H1 (cell line): ENCODE data around the gene FCHSD1. TPM values are rescaled to one million over a fixed set of nuclear protein-coding genes. Genes with fewer than 3 reads are reported as not detected.
A peak's percentile ranks its signal among the peaks of the same experiment; 100 is the strongest.

Source experiments
- CTCF ChIA-PET: fragments of 300-600 bp; sonication (Branson Sonifier 250); formaldehyde crosslinking; loops from one replicate; lab custom pipeline; 2021; ENCODE audit not compliant: partially characterized antibody; lab: Charles Lee
- POLR2A ChIA-PET: fragments of 300-600 bp; sonication (Branson Sonifier 250); formaldehyde crosslinking; loops from one replicate; lab custom pipeline; 2021; ENCODE audit warnings: inconsistent platforms; ENCODE audit not compliant: partially characterized antibody; lab: Charles Lee
- DNase-seq, 2 experiments: peaks; one replicate each; pipeline versions ENCODE4 v3.0.0 to v3.0.0-alpha.2; 2010 to 2022; ENCODE audit warnings: low spot score in 2 of 2, low read depth in 1 of 2, mixed read lengths in 1 of 2
- FAIRE-seq: peaks from 2 replicates; lab custom pipeline; 2011; peaks lifted over from hg19 to GRCh38; lab: Jason Lieb, UNC
- H2AFZ ChIP-seq: 2 replicates; pipeline ENCODE4 v1.8.1; 2012; ENCODE audit warnings: low read length, inconsistent platforms
- H2AK5ac ChIP-seq: 2 replicates; pipeline ENCODE4 v1.6.1; 2013; ENCODE audit warnings: low read depth, low read length
- H2BK120ac ChIP-seq: replicated peaks from 2 replicates; pipeline ENCODE3; 2013; ENCODE audit warnings: low read depth, low read length, inconsistent platforms
- H2BK12ac ChIP-seq: 2 replicates; pipeline ENCODE4 v1.6.1; 2013; ENCODE audit warnings: low read depth, low read length
- H2BK15ac ChIP-seq: 2 replicates; pipeline ENCODE4 v1.6.1; 2013; ENCODE audit warnings: low read length
- H2BK20ac ChIP-seq: 2 replicates; pipeline ENCODE4 v1.6.1; 2013; ENCODE audit warnings: low read length
- H2BK5ac ChIP-seq: 2 replicates; pipeline ENCODE4 v1.6.1; 2013; ENCODE audit warnings: low read depth, low read length
- H3K14ac ChIP-seq: 2 replicates; pipeline ENCODE4 v1.6.1; 2013; ENCODE audit warnings: inconsistent platforms; ENCODE audit not compliant: insufficient read length
- H3K18ac ChIP-seq: 2 replicates; pipeline ENCODE4 v1.6.1; 2013; ENCODE audit warnings: low read length; ENCODE audit errors: extremely low read depth
- H3K23ac ChIP-seq: 2 replicates; pipeline ENCODE4 v1.6.1; 2013; ENCODE audit warnings: inconsistent platforms; ENCODE audit not compliant: insufficient read length
- H3K23me2 ChIP-seq: 2 replicates; pipeline ENCODE4 v1.6.1; 2013; ENCODE audit warnings: low read depth, low read length
- H3K27ac ChIP-seq: 2 replicates; pipeline ENCODE4 v1.6.1; 2011; ENCODE audit warnings: low read depth, low read length, inconsistent platforms
- H3K27me3 ChIP-seq, 4 experiments: replicated peaks in 1 of 4; 1 replicate in 1 of 4; 2 replicates in 3 of 4; pipeline versions ENCODE4 v1.6.1 to v1.8.1; 2011 to 2013; ENCODE audit warnings: low read length in 3 of 4, mild to moderate bottlenecking in 3 of 4, inconsistent platforms in 2 of 4, mixed read lengths in 2 of 4, moderate library complexity in 1 of 4; ENCODE audit not compliant: control insufficient read depth in 3 of 4, insufficient read depth in 3 of 4; ENCODE audit errors: extremely low read depth in 1 of 4
- H3K36me3 ChIP-seq, 4 experiments: 2 replicates each; pipeline versions ENCODE4 v1.6.1 to v1.8.1; 2011 to 2013; ENCODE audit warnings: mild to moderate bottlenecking in 4 of 4, low read length in 3 of 4, moderate library complexity in 2 of 4, control low read depth in 1 of 4, inconsistent platforms in 1 of 4; ENCODE audit not compliant: insufficient read depth in 4 of 4, control insufficient read depth in 2 of 4
- H3K4ac ChIP-seq: replicated peaks from 2 replicates; pipeline ENCODE3; 2013; ENCODE audit warnings: low read length, low read depth, mixed read lengths, inconsistent platforms; ENCODE audit not compliant: insufficient read length
- H3K4me1 ChIP-seq, 4 experiments: replicated peaks in 1 of 4; 1 replicate in 1 of 4; 2 replicates in 3 of 4; pipeline versions ENCODE4 v1.6.1 to v1.8.1; 2011 to 2013; ENCODE audit warnings: low read length in 3 of 4, inconsistent platforms in 2 of 4, mixed read lengths in 1 of 4; ENCODE audit not compliant: insufficient read depth in 4 of 4, control insufficient read depth in 3 of 4
- H3K4me2 ChIP-seq, 2 experiments: 2 replicates each; pipeline versions ENCODE4 v1.6.1 to v1.8.1; 2011 to 2013; ENCODE audit warnings: low read depth in 2 of 2, low read length in 2 of 2, control low read depth in 1 of 2, inconsistent platforms in 1 of 2, mild to moderate bottlenecking in 1 of 2; ENCODE audit not compliant: insufficient read depth in 1 of 2
- H3K4me3 ChIP-seq, 4 experiments: fragments of 200-600, 300-600 bp in 1 of 4; sonication (generic), shearing (Covaris generic), sonication (Bioruptor Twin) in 1 of 4; 2 replicates each; pipeline versions ENCODE4 v1.5.1 to v1.8.1; 2011 to 2016; ENCODE audit warnings: low read length in 4 of 4, low read depth in 3 of 4, control low read depth in 2 of 4, inconsistent platforms in 2 of 4, mild to moderate bottlenecking in 2 of 4, mixed read lengths in 1 of 4, moderate library complexity in 1 of 4; ENCODE audit not compliant: insufficient read depth in 2 of 4; ENCODE audit errors: extremely low read depth in 1 of 4
- H3K56ac ChIP-seq: replicated peaks from 2 replicates; pipeline ENCODE3; 2013; ENCODE audit warnings: low read depth, mild to moderate bottlenecking, mixed read lengths, low read length, inconsistent platforms; ENCODE audit not compliant: insufficient read length
- H3K79me1 ChIP-seq: 2 replicates; pipeline ENCODE4 v1.6.1; 2013; ENCODE audit warnings: low read depth, low read length, control low read depth
- H3K79me2 ChIP-seq, 2 experiments: 2 replicates each; pipeline versions ENCODE4 v1.6.1 to v1.8.1; 2012 to 2013; ENCODE audit warnings: low read length in 2 of 2, mild to moderate bottlenecking in 2 of 2, inconsistent platforms in 1 of 2; ENCODE audit not compliant: insufficient read depth in 2 of 2, control insufficient read depth in 1 of 2
- H3K9ac ChIP-seq, 4 experiments: replicated peaks in 1 of 4; 1 replicate in 1 of 4; 2 replicates in 3 of 4; pipeline versions ENCODE4 v1.6.1 to v1.8.1; 2011 to 2013; ENCODE audit warnings: low read depth in 3 of 4, low read length in 3 of 4, control low read depth in 2 of 4, mild to moderate bottlenecking in 2 of 4, moderate library complexity in 2 of 4, inconsistent platforms in 1 of 4; ENCODE audit errors: extremely low read depth in 1 of 4
- H3K9me3 ChIP-seq, 2 experiments: 2 replicates each; pipeline versions ENCODE4 v1.6.1 to v1.8.1; 2012 to 2013; ENCODE audit warnings: mild to moderate bottlenecking in 2 of 2, moderate library complexity in 2 of 2, control low read depth in 1 of 2, inconsistent platforms in 1 of 2, low read depth in 1 of 2, low read length in 1 of 2, mixed read lengths in 1 of 2; ENCODE audit not compliant: insufficient read depth in 2 of 2
- H4K20me1 ChIP-seq, 2 experiments: replicated peaks in 1 of 2; 2 replicates each; pipeline versions ENCODE3 to v1.8.1; 2011 to 2013; ENCODE audit warnings: inconsistent platforms in 2 of 2, low read length in 2 of 2, mild to moderate bottlenecking in 1 of 2; ENCODE audit not compliant: insufficient read depth in 2 of 2, control insufficient read depth in 1 of 2
- H4K5ac ChIP-seq: 2 replicates; pipeline ENCODE4 v1.6.1; 2013; ENCODE audit warnings: low read length, low read depth, mixed read lengths, inconsistent platforms; ENCODE audit not compliant: insufficient read length
- H4K8ac ChIP-seq: 2 replicates; pipeline ENCODE4 v1.8.0; 2013; ENCODE audit warnings: mild to moderate bottlenecking, moderate library complexity, low read length, inconsistent platforms; ENCODE audit not compliant: insufficient read depth; ENCODE audit errors: extremely low read depth
- H4K91ac ChIP-seq: replicated peaks from 2 replicates; pipeline ENCODE3; 2013; ENCODE audit warnings: low read length, mixed read lengths, inconsistent platforms; ENCODE audit not compliant: insufficient read length
- CHD2 ChIP-seq: IDR thresholded peaks from 2 replicates; pipeline ENCODE4 v1.6.1; 2012; ENCODE audit warnings: low read length, improper control_type of control experiment
- EP300 ChIP-seq, 2 experiments: IDR thresholded peaks; 1 replicate in 1 of 2; 2 replicates in 1 of 2; pipeline ENCODE4 v1.6.1; 2011 to 2012; ENCODE audit warnings: low read depth in 2 of 2, low read length in 2 of 2, mild to moderate bottlenecking in 2 of 2, borderline replicate concordance in 1 of 2, inconsistent platforms in 1 of 2, moderate library complexity in 1 of 2
- HDAC2 ChIP-seq, 2 experiments: fragments of 300-600 bp in 1 of 2; sonication (generic) in 1 of 2; IDR thresholded peaks; 2 replicates each; pipeline ENCODE4 v1.6.1; 2011 to 2012; ENCODE audit warnings: low read depth in 2 of 2, low read length in 2 of 2, mild to moderate bottlenecking in 2 of 2, moderate library complexity in 2 of 2, borderline replicate concordance in 1 of 2, inconsistent platforms in 1 of 2
- JUN ChIP-seq: IDR thresholded peaks from 2 replicates; pipeline ENCODE4 v1.6.1; 2011; ENCODE audit warnings: low read depth, mild to moderate bottlenecking, improper control_type of control experiment, low read length
- MAFK ChIP-seq: IDR thresholded peaks from 2 replicates; pipeline ENCODE4 v1.6.1; 2012; ENCODE audit warnings: low read depth, mild to moderate bottlenecking, improper control_type of control experiment, low read length
- RAD21 ChIP-seq, 2 experiments: IDR thresholded peaks in 1 of 2; conservative IDR thresholded peaks in 1 of 2; 2 replicates each; pipeline ENCODE4 v1.6.1; 2011; ENCODE audit warnings: low read depth in 2 of 2, low read length in 2 of 2, improper control_type of control experiment in 1 of 2, inconsistent platforms in 1 of 2, mild to moderate bottlenecking in 1 of 2, moderate library complexity in 1 of 2
- WGBS, 2 experiments: shearing (Covaris generic) in 1 of 2; methylation state at CpG; one replicate each; pipeline versions ENCODE4 v1.1.6 to v1.1.7; 2013 to 2015; ENCODE audit warnings: low lambda C conversion rate in 2 of 2, mixed read lengths in 2 of 2, inconsistent platforms in 1 of 2, low coverage in 1 of 2, missing lambda C conversion rate in 1 of 2; ENCODE audit not compliant: insufficient replicate concordance in 2 of 2, insufficient coverage in 1 of 2, insufficient read length in 1 of 2; ENCODE audit errors: extremely low coverage in 1 of 2, missing lambda C conversion rate in 1 of 2; 5-methylcytosine and 5-hydroxymethylcytosine counted together
- polyA plus RNA-seq, 7 experiments: library from polyadenylated mRNA; depleted of rRNA in 3 of 7; stranded (reverse) in 5 of 7; unstranded in 2 of 7; fragments of >200 nt in 5 of 7; fragments of 200-250 nt in 2 of 7; gene quantifications; 1 replicate in 5 of 7; 2 replicates in 1 of 7; 4 replicates in 1 of 7; pipeline versions ENCODE4 v1.2.1 to v1.2.3, GENCODE V29; 2011 to 2013; ENCODE audit warnings: missing spikeins in 2 of 7, mixed read lengths in 2 of 7
- total RNA-seq: library from RNA; stranded (reverse); fragmentation: NEBNext Ultra II Directional; extraction: Animal tissue kit (Norgen Biotek cat#: 25700); gene quantifications from 2 replicates; pipeline ENCODE4 v1.2.1, GENCODE V29; 2021
- TF ChIP-seq, protein P1 (sequence below), 3 experiments: IDR thresholded peaks; 1 replicate in 2 of 3; 2 replicates in 1 of 3; pipeline versions ENCODE4 v1.5.1 to v1.6.1; 2011; ENCODE audit warnings: low read length in 3 of 3, mild to moderate bottlenecking in 3 of 3, inconsistent platforms in 2 of 3, low read depth in 1 of 3, moderate library complexity in 1 of 3; ENCODE audit not compliant: insufficient read depth in 1 of 3; ENCODE audit errors: control extremely low read depth in 1 of 3

FCHSD1 gene
- total and polyA plus RNA-seq, 2 of the 8 experiments (the other 6 are each of a cell fraction or from before 2014, with no cell fraction given): 22.0 to 30.1 TPM

DNA sequence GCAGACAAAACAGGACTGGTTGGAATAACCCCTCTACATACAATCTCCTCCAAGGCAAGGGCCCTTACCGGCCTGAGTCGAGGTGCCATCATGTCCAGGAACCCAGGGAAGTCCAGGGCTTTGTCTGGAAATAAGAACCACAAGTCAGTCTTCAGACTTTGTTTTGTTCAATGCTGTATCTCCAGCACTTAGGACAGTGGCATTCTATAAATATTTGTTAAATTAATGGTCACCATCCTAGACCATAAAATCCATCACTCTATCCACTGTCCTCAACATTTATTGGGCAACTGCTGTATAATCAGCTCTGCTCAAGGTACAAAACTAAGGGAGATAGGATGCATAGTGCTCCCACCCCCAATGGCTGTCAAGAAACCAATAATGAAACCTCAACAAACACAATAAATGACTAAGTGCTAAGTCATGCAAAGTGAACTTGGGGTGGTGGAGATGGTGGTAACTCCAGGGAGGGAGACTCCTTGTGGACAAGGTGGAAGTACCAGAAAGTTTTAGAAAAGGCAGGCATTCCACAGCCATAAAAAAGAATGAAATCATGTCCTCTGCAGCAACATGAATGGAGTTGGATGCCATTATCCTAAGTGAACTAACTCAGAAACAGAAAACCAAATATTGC, 9.5 kb downstream of the FCHSD1 start:
- peak; percentile 55 for FAIRE-seq
- no peak overlapping the region for H3K56ac ChIP-seq
- no peak overlapping the region for H2AK5ac ChIP-seq
- no peak overlapping the region for H3K4me2 ChIP-seq
- H4K91ac ChIP-seq: no peak overlapping the region
- ChIA-PET POLR2A (interaction anchor here (1.4 to 1.8 kb wide), 3 partner anchors 10 to 25 kb away, joined by 3 to 11 read pairs (median 6); partner anchors contain the start of genes DIAPH1 and FCHSD1), CTCF (interaction anchor here (0.6 to 2.9 kb wide), 13 partner anchors 9 to 118 kb away, joined by 3 to 17 read pairs (median 4); partner anchors contain the start of gene FCHSD1)
- no peak for DNase-seq
- peaks cover 11% of the 10 kb centered on the region; the same call in 1 of the 2 replicates for H3K23me2 ChIP-seq
- H3K9ac ChIP-seq: no peak overlapping the region
- no peak overlapping the region for H3K14ac ChIP-seq
- H3K79me2 ChIP-seq: no peaks in the 10 kb centered on the region
- H3K4ac ChIP-seq: no peak overlapping the region
- H3K27ac ChIP-seq: no peak overlapping the region
- no peaks in the 10 kb centered on the region; a peak in 3 of 7 replicates for H3K4me1 ChIP-seq
- no peak overlapping the region for H2BK120ac ChIP-seq
- 80% methylated on average over 2 of the region's 2 CpGs; no CpG with 5 or more reads in 1 of the 2 experiments for WGBS, 2 experiments
- no peak overlapping the region for H4K8ac ChIP-seq
- H3K36me3 ChIP-seq: peaks cover 3 to 25% (median 3%) of the 10 kb centered on the region in 4 experiments; a peak in 4 of 8 replicates
- no peak overlapping the region for H2BK5ac ChIP-seq
- no peaks in the 10 kb centered on the region for H3K79me1 ChIP-seq
- H3K23ac ChIP-seq: no peak overlapping the region
- H3K9me3 ChIP-seq: no peaks in the 10 kb centered on the region
- H4K20me1 ChIP-seq: peaks cover 0 to 10% of the 10 kb centered on the region in 2 experiments
- H3K4me3 ChIP-seq: no peak overlapping the region
- no peak overlapping the region for H4K5ac ChIP-seq
- H3K18ac ChIP-seq: no peak overlapping the region
- peaks cover 0 to 4% (median 0%) of the 10 kb centered on the region in 4 experiments; a peak in 1 of 7 replicates for H3K27me3 ChIP-seq
- H2AFZ ChIP-seq: no peak overlapping the region
- H2BK20ac ChIP-seq: no peak overlapping the region
- no peak overlapping the region for H2BK12ac ChIP-seq
- H2BK15ac ChIP-seq: no peak overlapping the region
- TF ChIP-seq CHD2: no peak
- no peak for TF ChIP-seq RAD21 (IDR thresholded peaks at IDR 0.05 in 1 of 2, conservative IDR thresholded peaks at IDR 0.05 in 1 of 2; ENCODE audit: low read depth in 2 of 2, low read length in 2 of 2)
- no peak for TF ChIP-seq JUN
- no peak for TF ChIP-seq HDAC2 (IDR thresholded peaks at IDR 0.05; ENCODE audit: borderline replicate concordance in 1 of 2, low read depth in 2 of 2, low read length in 2 of 2)
- peak; percentile 28; the same call in 1 of the 2 replicates for TF ChIP-seq MAFK
- TF ChIP-seq, protein P1, sequence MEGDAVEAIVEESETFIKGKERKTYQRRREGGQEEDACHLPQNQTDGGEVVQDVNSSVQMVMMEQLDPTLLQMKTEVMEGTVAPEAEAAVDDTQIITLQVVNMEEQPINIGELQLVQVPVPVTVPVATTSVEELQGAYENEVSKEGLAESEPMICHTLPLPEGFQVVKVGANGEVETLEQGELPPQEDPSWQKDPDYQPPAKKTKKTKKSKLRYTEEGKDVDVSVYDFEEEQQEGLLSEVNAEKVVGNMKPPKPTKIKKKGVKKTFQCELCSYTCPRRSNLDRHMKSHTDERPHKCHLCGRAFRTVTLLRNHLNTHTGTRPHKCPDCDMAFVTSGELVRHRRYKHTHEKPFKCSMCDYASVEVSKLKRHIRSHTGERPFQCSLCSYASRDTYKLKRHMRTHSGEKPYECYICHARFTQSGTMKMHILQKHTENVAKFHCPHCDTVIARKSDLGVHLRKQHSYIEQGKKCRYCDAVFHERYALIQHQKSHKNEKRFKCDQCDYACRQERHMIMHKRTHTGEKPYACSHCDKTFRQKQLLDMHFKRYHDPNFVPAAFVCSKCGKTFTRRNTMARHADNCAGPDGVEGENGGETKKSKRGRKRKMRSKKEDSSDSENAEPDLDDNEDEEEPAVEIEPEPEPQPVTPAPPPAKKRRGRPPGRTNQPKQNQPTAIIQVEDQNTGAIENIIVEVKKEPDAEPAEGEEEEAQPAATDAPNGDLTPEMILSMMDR (IDR thresholded peaks at IDR 0.05; ENCODE audit: control extremely low read depth in 1 of 3, insufficient read depth in 1 of 3, low read depth in 1 of 3, low read length in 3 of 3): peak in 2 of 3 experiments; percentile 14 to 17; a peak in 2 of 4 replicates
- no peak for TF ChIP-seq EP300 (IDR thresholded peaks at IDR 0.05; ENCODE audit: borderline replicate concordance in 1 of 2, low read depth in 2 of 2, low read length in 2 of 2)
